Fibroblast of pulmonary artery (primary cell): Measurements from ENCODE around the gene CFAP45.

Experiments
- DNase-seq: peaks from one replicate; pipeline ENCODE4 v3.0.0-alpha.2; 2010; ENCODE audit warnings: low read depth
- H3K4me3 ChIP-seq: replicated peaks from 2 replicates; pipeline ENCODE4 v1.5.1; 2011; ENCODE audit warnings: low read depth, mild to moderate bottlenecking, control low read depth, low read length, moderate library complexity
- CTCF ChIP-seq: IDR thresholded peaks from 2 replicates; pipeline ENCODE4 v1.5.1; 2011; ENCODE audit warnings: mild to moderate bottlenecking, control low read depth, low read length, inconsistent platforms; ENCODE audit errors: missing control alignments

The CFAP45 gene

GRCh38 chr1:159866905-159867663 lies 32.9 kb downstream of the CFAP45 start:
- DNase-seq: no peak

GRCh38 chr1:159866066-159866465 lies 33.9 kb downstream of the CFAP45 start:
- no peak for DNase-seq
- TF ChIP-seq CTCF: no peak
- H3K4me3 ChIP-seq: no peak overlapping the region

More at GRCh38 chr1:159866905-159867663, 32.9 kb downstream of the CFAP45 start:
- H3K4me3 ChIP-seq: no peak overlapping the region
- no peak for TF ChIP-seq CTCF

GRCh38 chr1:159864262-159864661 lies 35.7 kb downstream of the CFAP45 start:
- no peak for TF ChIP-seq CTCF
- no peak overlapping the region for H3K4me3 ChIP-seq
- DNase-seq: no peak

GRCh38 chr1:159862557-159862956 lies 37.4 kb downstream of the CFAP45 start, which contains the start of gene VSIG8:
VSIG8 (minus strand) TSS chr1:159862657; CDS start chr1:159862521, 136 bp downstream.
- TF ChIP-seq CTCF: no peak
- no peak within 1 kb of the TSS for H3K4me3 ChIP-seq
- no peak for DNase-seq

GRCh38 chr1:159862031-159862430 lies 37.9 kb downstream of the CFAP45 start:
- no peak for TF ChIP-seq CTCF
- DNase-seq: no peak
- H3K4me3 ChIP-seq: no peak overlapping the region

GRCh38 chr1:159861218-159861617 lies 38.7 kb downstream of the CFAP45 start:
- H3K4me3 ChIP-seq: no peak overlapping the region
- TF ChIP-seq CTCF: no peak
- no peak for DNase-seq

GRCh38 chr1:159860456-159860855 lies 39.5 kb downstream of the CFAP45 start:
- DNase-seq: no peak
- H3K4me3 ChIP-seq: no peak overlapping the region
- TF ChIP-seq CTCF: no peak
